GM23338 (cell line): ENCODE data around the gene CASR. TPM values are rescaled to one million over a fixed set of nuclear protein-coding genes. Genes with fewer than 3 reads are reported as not detected.

Experiments
- CREB1 ChIP-seq: fragments of 250-450 bp; sonication (Bioruptor Pico); IDR thresholded peaks from 2 replicates; pipeline ENCODE4 v1.5.0; 2020; ENCODE audit warnings: low read depth, mild to moderate bottlenecking, moderate library complexity
- EZH2 ChIP-seq: fragments of 200-600 bp; sonication (generic); IDR thresholded peaks from one replicate; pipeline ENCODE4 v1.8.0; 2017; ENCODE audit warnings: antibody characterized with exemption, mild to moderate bottlenecking, low read depth; ENCODE audit not compliant: unreplicated experiment
- NANOG ChIP-seq: IDR thresholded peaks from 2 replicates; pipeline ENCODE4 v1.6.1; 2016; ENCODE audit warnings: antibody characterized with exemption, borderline replicate concordance
- POLR2AphosphoS5 ChIP-seq: IDR thresholded peaks from 2 replicates; pipeline ENCODE4 v1.6.1; 2016; ENCODE audit warnings: antibody characterized with exemption, low read depth
- STAT1 ChIP-seq: IDR thresholded peaks from one replicate; pipeline ENCODE4 v1.6.1; 2016; ENCODE audit warnings: antibody characterized with exemption; ENCODE audit not compliant: unreplicated experiment
- polyA plus RNA-seq: library from polyadenylated mRNA; unstranded; fragments of >200 nt; fragmentation: Nextera tagmentation; extraction: Ambion mirVana; gene quantifications from 2 replicates; pipeline ENCODE4 v1.2.1, GENCODE V29; 2016
- total RNA-seq: library from RNA; depleted of rRNA; stranded (reverse); fragments of >200 nt; shearing (Covaris generic); gene quantifications from 2 replicates; pipeline ENCODE4 v1.2.3, GENCODE V29; 2014
- TF ChIP-seq, protein P1 (sequence below): fragments of 250-450 bp; sonication (Bioruptor Pico); IDR thresholded peaks from 2 replicates; pipeline ENCODE4 v1.5.0; 2020; ENCODE audit warnings: mild to moderate bottlenecking, moderate library complexity
- TF ChIP-seq, protein P2 (sequence below), 2 experiments: fragments of 200-600 bp in 1 of 2; sonication (generic) in 1 of 2; conservative IDR thresholded peaks; 2 replicates each; pipeline versions ENCODE4 v1.5.1 to v1.6.1; 2016 to 2017; ENCODE audit warnings: antibody characterized with exemption in 2 of 2, low read depth in 2 of 2, mild to moderate bottlenecking in 2 of 2, moderate library complexity in 1 of 2
- TF ChIP-seq, protein P3 (sequence below): IDR thresholded peaks from one replicate; pipeline ENCODE4 v1.6.1; 2018; ENCODE audit warnings: antibody characterized with exemption; ENCODE audit not compliant: unreplicated experiment

CASR gene
- total and polyA plus RNA-seq, 2 experiments from 2014 or later = 0.08 to 0.56 TPM

DNA sequence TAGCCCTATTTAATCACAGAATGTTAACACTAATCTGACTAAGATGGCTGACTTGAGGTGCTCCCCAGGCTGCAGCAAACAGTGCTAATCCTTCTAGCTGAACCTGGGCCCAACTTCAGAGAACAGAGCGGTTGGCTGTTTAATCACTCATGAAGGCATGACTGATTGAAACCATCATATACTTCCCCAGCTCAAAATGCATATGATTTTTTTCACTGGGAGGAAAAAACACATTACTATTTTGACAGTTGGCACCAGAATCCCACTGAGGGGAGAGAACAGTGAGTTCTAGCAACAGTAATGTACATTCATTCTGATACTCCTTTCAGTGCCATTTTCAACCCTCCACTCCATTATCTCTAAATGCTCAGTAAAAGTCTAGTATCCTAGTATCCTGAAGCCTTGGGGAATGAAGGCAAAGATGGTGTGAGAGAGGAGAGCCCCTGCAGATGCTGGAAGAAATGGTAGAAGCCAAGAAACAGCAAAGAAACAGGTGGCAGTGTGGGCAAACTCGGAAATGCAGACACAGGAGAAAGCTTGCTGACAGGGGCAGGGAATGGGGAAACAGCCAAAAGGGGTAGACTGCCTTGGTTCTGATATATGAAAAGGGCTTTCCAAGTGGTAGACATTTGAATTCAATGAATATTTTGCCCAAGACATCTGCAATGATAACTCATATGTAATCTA is 34.4 kb upstream of the CASR start (continued):
- TF ChIP-seq, protein P1, sequence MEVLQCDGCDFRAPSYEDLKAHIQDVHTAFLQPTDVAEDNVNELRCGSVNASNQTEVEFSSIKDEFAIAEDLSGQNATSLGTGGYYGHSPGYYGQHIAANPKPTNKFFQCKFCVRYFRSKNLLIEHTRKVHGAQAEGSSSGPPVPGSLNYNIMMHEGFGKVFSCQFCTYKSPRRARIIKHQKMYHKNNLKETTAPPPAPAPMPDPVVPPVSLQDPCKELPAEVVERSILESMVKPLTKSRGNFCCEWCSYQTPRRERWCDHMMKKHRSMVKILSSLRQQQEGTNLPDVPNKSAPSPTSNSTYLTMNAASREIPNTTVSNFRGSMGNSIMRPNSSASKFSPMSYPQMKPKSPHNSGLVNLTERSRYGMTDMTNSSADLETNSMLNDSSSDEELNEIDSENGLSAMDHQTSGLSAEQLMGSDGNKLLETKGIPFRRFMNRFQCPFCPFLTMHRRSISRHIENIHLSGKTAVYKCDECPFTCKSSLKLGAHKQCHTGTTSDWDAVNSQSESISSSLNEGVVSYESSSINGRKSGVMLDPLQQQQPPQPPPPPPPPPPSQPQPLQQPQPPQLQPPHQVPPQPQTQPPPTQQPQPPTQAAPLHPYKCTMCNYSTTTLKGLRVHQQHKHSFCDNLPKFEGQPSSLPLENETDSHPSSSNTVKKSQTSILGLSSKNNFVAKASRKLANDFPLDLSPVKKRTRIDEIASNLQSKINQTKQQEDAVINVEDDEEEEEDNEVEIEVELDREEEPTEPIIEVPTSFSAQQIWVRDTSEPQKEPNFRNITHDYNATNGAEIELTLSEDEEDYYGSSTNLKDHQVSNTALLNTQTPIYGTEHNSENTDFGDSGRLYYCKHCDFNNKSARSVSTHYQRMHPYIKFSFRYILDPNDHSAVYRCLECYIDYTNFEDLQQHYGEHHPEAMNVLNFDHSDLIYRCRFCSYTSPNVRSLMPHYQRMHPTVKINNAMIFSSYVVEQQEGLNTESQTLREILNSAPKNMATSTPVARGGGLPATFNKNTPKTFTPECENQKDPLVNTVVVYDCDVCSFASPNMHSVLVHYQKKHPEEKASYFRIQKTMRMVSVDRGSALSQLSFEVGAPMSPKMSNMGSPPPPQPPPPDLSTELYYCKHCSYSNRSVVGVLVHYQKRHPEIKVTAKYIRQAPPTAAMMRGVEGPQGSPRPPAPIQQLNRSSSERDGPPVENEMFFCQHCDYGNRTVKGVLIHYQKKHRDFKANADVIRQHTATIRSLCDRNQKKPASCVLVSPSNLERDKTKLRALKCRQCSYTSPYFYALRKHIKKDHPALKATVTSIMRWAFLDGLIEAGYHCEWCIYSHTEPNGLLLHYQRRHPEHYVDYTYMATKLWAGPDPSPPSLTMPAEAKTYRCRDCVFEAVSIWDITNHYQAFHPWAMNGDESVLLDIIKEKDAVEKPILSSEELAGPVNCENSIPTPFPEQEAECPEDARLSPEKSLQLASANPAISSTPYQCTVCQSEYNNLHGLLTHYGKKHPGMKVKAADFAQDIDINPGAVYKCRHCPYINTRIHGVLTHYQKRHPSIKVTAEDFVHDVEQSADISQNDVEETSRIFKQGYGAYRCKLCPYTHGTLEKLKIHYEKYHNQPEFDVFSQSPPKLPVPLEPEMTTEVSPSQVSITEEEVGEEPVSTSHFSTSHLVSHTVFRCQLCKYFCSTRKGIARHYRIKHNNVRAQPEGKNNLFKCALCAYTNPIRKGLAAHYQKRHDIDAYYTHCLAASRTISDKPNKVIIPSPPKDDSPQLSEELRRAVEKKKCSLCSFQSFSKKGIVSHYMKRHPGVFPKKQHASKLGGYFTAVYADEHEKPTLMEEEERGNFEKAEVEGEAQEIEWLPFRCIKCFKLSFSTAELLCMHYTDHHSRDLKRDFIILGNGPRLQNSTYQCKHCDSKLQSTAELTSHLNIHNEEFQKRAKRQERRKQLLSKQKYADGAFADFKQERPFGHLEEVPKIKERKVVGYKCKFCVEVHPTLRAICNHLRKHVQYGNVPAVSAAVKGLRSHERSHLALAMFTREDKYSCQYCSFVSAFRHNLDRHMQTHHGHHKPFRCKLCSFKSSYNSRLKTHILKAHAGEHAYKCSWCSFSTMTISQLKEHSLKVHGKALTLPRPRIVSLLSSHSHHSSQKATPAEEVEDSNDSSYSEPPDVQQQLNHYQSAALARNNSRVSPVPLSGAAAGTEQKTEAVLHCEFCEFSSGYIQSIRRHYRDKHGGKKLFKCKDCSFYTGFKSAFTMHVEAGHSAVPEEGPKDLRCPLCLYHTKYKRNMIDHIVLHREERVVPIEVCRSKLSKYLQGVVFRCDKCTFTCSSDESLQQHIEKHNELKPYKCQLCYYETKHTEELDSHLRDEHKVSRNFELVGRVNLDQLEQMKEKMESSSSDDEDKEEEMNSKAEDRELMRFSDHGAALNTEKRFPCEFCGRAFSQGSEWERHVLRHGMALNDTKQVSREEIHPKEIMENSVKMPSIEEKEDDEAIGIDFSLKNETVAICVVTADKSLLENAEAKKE (CRISPR knock-in tag) = no peak
- TF ChIP-seq CREB1 (CRISPR knock-in tag) (no peak), POLR2AphosphoS5 (no peak), NANOG (no peak), STAT1 (no peak), EZH2 (no peak)
- TF ChIP-seq, protein P2, sequence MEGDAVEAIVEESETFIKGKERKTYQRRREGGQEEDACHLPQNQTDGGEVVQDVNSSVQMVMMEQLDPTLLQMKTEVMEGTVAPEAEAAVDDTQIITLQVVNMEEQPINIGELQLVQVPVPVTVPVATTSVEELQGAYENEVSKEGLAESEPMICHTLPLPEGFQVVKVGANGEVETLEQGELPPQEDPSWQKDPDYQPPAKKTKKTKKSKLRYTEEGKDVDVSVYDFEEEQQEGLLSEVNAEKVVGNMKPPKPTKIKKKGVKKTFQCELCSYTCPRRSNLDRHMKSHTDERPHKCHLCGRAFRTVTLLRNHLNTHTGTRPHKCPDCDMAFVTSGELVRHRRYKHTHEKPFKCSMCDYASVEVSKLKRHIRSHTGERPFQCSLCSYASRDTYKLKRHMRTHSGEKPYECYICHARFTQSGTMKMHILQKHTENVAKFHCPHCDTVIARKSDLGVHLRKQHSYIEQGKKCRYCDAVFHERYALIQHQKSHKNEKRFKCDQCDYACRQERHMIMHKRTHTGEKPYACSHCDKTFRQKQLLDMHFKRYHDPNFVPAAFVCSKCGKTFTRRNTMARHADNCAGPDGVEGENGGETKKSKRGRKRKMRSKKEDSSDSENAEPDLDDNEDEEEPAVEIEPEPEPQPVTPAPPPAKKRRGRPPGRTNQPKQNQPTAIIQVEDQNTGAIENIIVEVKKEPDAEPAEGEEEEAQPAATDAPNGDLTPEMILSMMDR (conservative IDR thresholded peaks at IDR 0.05; ENCODE audit: low read depth in 2 of 2) = no peak
- TF ChIP-seq, protein P3, sequence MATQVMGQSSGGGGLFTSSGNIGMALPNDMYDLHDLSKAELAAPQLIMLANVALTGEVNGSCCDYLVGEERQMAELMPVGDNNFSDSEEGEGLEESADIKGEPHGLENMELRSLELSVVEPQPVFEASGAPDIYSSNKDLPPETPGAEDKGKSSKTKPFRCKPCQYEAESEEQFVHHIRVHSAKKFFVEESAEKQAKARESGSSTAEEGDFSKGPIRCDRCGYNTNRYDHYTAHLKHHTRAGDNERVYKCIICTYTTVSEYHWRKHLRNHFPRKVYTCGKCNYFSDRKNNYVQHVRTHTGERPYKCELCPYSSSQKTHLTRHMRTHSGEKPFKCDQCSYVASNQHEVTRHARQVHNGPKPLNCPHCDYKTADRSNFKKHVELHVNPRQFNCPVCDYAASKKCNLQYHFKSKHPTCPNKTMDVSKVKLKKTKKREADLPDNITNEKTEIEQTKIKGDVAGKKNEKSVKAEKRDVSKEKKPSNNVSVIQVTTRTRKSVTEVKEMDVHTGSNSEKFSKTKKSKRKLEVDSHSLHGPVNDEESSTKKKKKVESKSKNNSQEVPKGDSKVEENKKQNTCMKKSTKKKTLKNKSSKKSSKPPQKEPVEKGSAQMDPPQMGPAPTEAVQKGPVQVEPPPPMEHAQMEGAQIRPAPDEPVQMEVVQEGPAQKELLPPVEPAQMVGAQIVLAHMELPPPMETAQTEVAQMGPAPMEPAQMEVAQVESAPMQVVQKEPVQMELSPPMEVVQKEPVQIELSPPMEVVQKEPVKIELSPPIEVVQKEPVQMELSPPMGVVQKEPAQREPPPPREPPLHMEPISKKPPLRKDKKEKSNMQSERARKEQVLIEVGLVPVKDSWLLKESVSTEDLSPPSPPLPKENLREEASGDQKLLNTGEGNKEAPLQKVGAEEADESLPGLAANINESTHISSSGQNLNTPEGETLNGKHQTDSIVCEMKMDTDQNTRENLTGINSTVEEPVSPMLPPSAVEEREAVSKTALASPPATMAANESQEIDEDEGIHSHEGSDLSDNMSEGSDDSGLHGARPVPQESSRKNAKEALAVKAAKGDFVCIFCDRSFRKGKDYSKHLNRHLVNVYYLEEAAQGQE = no peak
